HepG2 (cell line): ENCODE data around the gene FBXO24. TPM values are rescaled to one million over a fixed set of nuclear protein-coding genes. Genes with fewer than 3 reads are reported as not detected.
A peak's percentile ranks its signal among the peaks of the same experiment; 100 is the strongest.

Source experiments
- ASH2L ChIP-seq: fragments of 300-600, 200-600 bp; sonication (generic); IDR thresholded peaks from 2 replicates; pipeline ENCODE4 v1.7.0; 2017; ENCODE audit warnings: low read depth, mild to moderate bottlenecking, moderate library complexity, mixed read lengths, low read length; ENCODE audit not compliant: insufficient read length
- CCDC6 ChIP-seq: sonication (generic); formaldehyde crosslinking; IDR thresholded peaks from 2 replicates; pipeline ENCODE4 v1.8.1; 2022; ENCODE audit warnings: mild to moderate bottlenecking, missing genetic modification reagents, moderate library complexity
- DZIP1 ChIP-seq: sonication (generic); formaldehyde crosslinking; IDR thresholded peaks from 2 replicates; pipeline ENCODE4 v1.5.0; 2020; ENCODE audit warnings: mild to moderate bottlenecking, missing genetic modification reagents
- HCFC1 ChIP-seq: fragments of 150-350 bp; IDR thresholded peaks from 2 replicates; pipeline ENCODE4 v1.6.1; 2014; ENCODE audit warnings: low read depth, low read length
- HOXA9 ChIP-seq: sonication (generic); formaldehyde crosslinking; IDR thresholded peaks from 2 replicates; pipeline ENCODE4 v1.8.1; 2022; ENCODE audit warnings: missing genetic modification reagents, mild to moderate bottlenecking, moderate library complexity, borderline replicate concordance
- HOXD1 ChIP-seq: sonication (generic); formaldehyde crosslinking; IDR thresholded peaks from 2 replicates; pipeline ENCODE4 v1.5.0; 2020; ENCODE audit warnings: missing genetic modification reagents
- KLF12 ChIP-seq: sonication (generic); formaldehyde crosslinking; IDR thresholded peaks from 2 replicates; pipeline ENCODE4 v1.4.0; 2020; ENCODE audit warnings: missing genetic modification reagents, borderline replicate concordance
- MTA1 ChIP-seq: sonication (generic); formaldehyde crosslinking; IDR thresholded peaks from 2 replicates; pipeline ENCODE4 v1.4.0; 2020; ENCODE audit warnings: missing genetic modification reagents, mild to moderate bottlenecking, borderline replicate concordance
- NFATC3 ChIP-seq: sonication (generic); formaldehyde crosslinking; IDR thresholded peaks from 2 replicates; pipeline ENCODE4 v1.5.1; 2020; ENCODE audit warnings: mild to moderate bottlenecking, missing genetic modification reagents
- PHB2 ChIP-seq: fragments of 450-650 bp; IDR thresholded peaks from 2 replicates; pipeline ENCODE4 v1.6.1; 2018; ENCODE audit not compliant: partially characterized antibody
- PTBP1 ChIP-seq: fragments of 200-400 bp; formaldehyde crosslinking; IDR thresholded peaks from 2 replicates; pipeline ENCODE4 v1.6.1; 2018; ENCODE audit warnings: low read length, low read depth; ENCODE audit not compliant: poor library complexity, severe bottlenecking
- RBFOX2 ChIP-seq: fragments of 200-400 bp; formaldehyde crosslinking; IDR thresholded peaks from 2 replicates; pipeline ENCODE4 v1.6.1; 2017; ENCODE audit warnings: low read depth, mild to moderate bottlenecking, low read length
- SIX1 ChIP-seq: sonication (generic); formaldehyde crosslinking; IDR thresholded peaks from 2 replicates; pipeline ENCODE4 v1.4.0; 2020; ENCODE audit warnings: missing genetic modification reagents, borderline replicate concordance
- ZBTB10 ChIP-seq: sonication (generic); formaldehyde crosslinking; IDR thresholded peaks from 2 replicates; pipeline ENCODE4 v1.4.0; 2020; ENCODE audit warnings: missing genetic modification reagents, borderline replicate concordance
- ZBTB7A ChIP-seq: sonication (generic); formaldehyde crosslinking; IDR thresholded peaks from 2 replicates; pipeline ENCODE4 v1.8.0; 2022; ENCODE audit warnings: mild to moderate bottlenecking, missing genetic modification reagents
- ZFP36L2 ChIP-seq: sonication (generic); formaldehyde crosslinking; IDR thresholded peaks from 2 replicates; pipeline ENCODE4 v1.4.0; 2020; ENCODE audit warnings: missing genetic modification reagents
- ZNF12 ChIP-seq: sonication (generic); formaldehyde crosslinking; IDR thresholded peaks from 2 replicates; pipeline ENCODE4 v1.5.0; 2020; ENCODE audit warnings: missing genetic modification reagents
- ZNF260 ChIP-seq: sonication (generic); formaldehyde crosslinking; IDR thresholded peaks from 2 replicates; pipeline ENCODE4 v1.4.0; 2020; ENCODE audit warnings: missing genetic modification reagents, low read depth, mild to moderate bottlenecking, borderline replicate concordance
- ZNF460 ChIP-seq: sonication (generic); formaldehyde crosslinking; IDR thresholded peaks from 2 replicates; pipeline ENCODE4 v1.5.1; 2020; ENCODE audit warnings: missing genetic modification reagents, mild to moderate bottlenecking, borderline replicate concordance
- ZNF468 ChIP-seq: sonication (generic); formaldehyde crosslinking; IDR thresholded peaks from 2 replicates; pipeline ENCODE4 v1.8.0; 2022; ENCODE audit warnings: mild to moderate bottlenecking, moderate library complexity, missing genetic modification reagents
- ZNF572 ChIP-seq: sonication (generic); formaldehyde crosslinking; IDR thresholded peaks from 2 replicates; pipeline ENCODE4 v1.5.1; 2020; ENCODE audit warnings: mild to moderate bottlenecking, missing genetic modification reagents
- ZNF776 ChIP-seq: sonication (generic); formaldehyde crosslinking; IDR thresholded peaks from 2 replicates; pipeline ENCODE4 v1.4.0; 2020; ENCODE audit warnings: mild to moderate bottlenecking, missing genetic modification reagents
- polyA plus RNA-seq, 8 experiments: library from polyadenylated mRNA; depleted of rRNA in 3 of 8; stranded (reverse) in 7 of 8; unstranded in 1 of 8; fragments of >200 nt; fragmentation: Illumina TruSeq in 4 of 8; extraction: Trizol in 4 of 8; gene quantifications; 2 replicates each; pipeline versions ENCODE4 v1.2.1 to v1.2.3, GENCODE V29; 2011 to 2016; ENCODE audit warnings: low read depth in 4 of 8, missing spikeins in 1 of 8, mixed read lengths in 1 of 8; ENCODE audit not compliant: insufficient read depth in 1 of 8
- total RNA-seq, 5 experiments: library from RNA; depleted of rRNA; stranded (reverse); fragments of >200 nt; fragmentation: Illumina TruSeq; extraction: Trizol; gene quantifications; 2 replicates each; pipeline ENCODE4 v1.2.3, GENCODE V29; 2016; ENCODE audit warnings: low read depth in 1 of 5
- TF ChIP-seq, protein P1 (sequence below): sonication (generic); formaldehyde crosslinking; IDR thresholded peaks from 2 replicates; pipeline ENCODE4 v1.4.0; 2020; ENCODE audit warnings: missing genetic modification reagents

FBXO24 gene
- total and polyA plus RNA-seq, 2 of the 13 experiments (the other 11 are each of a cell fraction or from before 2014, with no cell fraction given): 0.20 to 0.55 TPM

DNA sequence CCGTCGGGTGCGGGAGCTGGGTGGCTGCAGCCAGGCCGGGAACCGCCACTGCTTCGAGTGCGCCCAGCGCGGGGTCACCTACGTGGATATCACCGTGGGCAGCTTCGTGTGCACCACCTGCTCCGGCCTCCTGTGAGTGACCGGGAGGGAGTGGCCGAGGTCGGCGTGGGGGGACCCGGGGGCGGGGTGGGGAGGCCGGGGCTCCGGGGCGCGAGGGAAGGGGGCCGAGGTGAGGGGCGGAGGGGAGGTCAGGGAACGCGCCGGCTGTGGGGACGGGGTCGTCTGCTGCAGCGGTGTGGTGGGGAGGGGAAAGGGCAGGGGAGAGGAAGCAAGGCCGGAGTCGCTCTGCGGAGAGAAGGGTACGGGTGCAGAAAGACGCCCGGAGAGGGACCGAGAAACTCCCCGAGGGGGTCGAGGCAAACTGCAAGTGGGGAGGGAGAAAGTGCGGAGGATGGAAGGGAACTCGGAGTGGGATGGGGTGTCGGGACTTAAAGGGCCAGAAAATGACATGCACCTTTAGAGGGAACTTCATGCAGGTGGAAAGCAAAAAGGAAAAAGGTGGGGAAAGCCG lies 46.6 kb upstream of the FBXO24 start (continued):
- TF ChIP-seq HOXA9 (CRISPR knock-in tag) (no peak), ZFP36L2 (no peak), ZNF460 (CRISPR knock-in tag) (no peak), PHB2 (no peak), PTBP1 (no peak), NFATC3 (no peak), ZNF776 (CRISPR knock-in tag) (no peak), ASH2L (no peak), KLF12 (no peak), ZNF260 (CRISPR knock-in tag) (no peak), ZNF12 (CRISPR knock-in tag) (no peak), DZIP1 (CRISPR knock-in tag) (no peak), HCFC1 (no peak), HOXD1 (CRISPR knock-in tag) (0 out of 2 replicates have a peak, but pooled peaks have one; percentile 2), SIX1 (no peak), MTA1 (CRISPR knock-in tag) (peak; percentile 3; the same call in 1 of the 2 replicates), CCDC6 (CRISPR knock-in tag) (no peak), ZNF468 (CRISPR knock-in tag) (0 out of 2 replicates have a peak, but pooled peaks have one; percentile 11), ZBTB7A (CRISPR knock-in tag) (0 out of 2 replicates have a peak, but pooled peaks have one; percentile 42), RBFOX2 (peak; percentile 88), ZNF572 (no peak), ZBTB10 (CRISPR knock-in tag) (no peak)
- TF ChIP-seq, protein P1, sequence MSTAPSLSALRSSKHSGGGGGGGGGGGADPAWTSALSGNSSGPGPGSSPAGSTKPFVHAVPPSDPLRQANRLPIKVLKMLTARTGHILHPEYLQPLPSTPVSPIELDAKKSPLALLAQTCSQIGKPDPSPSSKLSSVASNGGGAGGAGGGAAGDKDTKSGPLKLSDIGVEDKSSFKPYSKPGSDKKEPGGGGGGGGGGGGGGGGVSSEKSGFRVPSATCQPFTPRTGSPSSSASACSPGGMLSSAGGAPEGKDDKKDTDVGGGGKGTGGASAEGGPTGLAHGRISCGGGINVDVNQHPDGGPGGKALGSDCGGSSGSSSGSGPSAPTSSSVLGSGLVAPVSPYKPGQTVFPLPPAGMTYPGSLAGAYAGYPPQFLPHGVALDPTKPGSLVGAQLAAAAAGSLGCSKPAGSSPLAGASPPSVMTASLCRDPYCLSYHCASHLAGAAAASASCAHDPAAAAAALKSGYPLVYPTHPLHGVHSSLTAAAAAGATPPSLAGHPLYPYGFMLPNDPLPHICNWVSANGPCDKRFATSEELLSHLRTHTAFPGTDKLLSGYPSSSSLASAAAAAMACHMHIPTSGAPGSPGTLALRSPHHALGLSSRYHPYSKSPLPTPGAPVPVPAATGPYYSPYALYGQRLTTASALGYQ (CRISPR knock-in tag): no peak
